Pancreas (tissue), 10 donors: ENCODE measurements around the gene RBM4. TPM values are rescaled to one million over a fixed set of nuclear protein-coding genes. Genes with fewer than 3 reads are reported as not detected.
"Not testable (repeated sequence)": the region's sequence is repeated elsewhere in the genome, so short reads cannot be mapped to it uniquely, and the experiment has no call there.

Experiments
- ATAC-seq, 4 donors: fragments of 200-7000 bp; cut with Tn5 transposase; one replicate each; pipeline versions ENCODE4 v1.8.0 to v1.9.1; 2020; ENCODE audit warnings: mild to moderate bottlenecking in 4 of 4, moderate library complexity in 4 of 4
- DNase-seq, 6 donors: peaks; one replicate each; pipeline ENCODE4 v3.0.0-alpha.2; 2020
- FAIRE-seq: peaks from 2 replicates; lab custom pipeline; 2012; peaks lifted over from hg19 to GRCh38; lab: Jason Lieb, UNC
- H3K27ac ChIP-seq, 4 donors: fragments of 200-600 bp; sonication (generic); 1 replicate in 3 of 4; 2 replicates in 1 of 4; pipeline versions ENCODE4 v1.5.0 to v1.8.0; 2020
- H3K27me3 ChIP-seq, 4 donors: fragments of 200-600 bp; one replicate each; pipeline ENCODE4 v1.8.0; 2021
- H3K36me3 ChIP-seq, 3 donors: fragments of 200-600 bp; sonication (generic) in 1 of 3; one replicate each; pipeline versions ENCODE4 v1.5.0 to v1.8.0; 2020 to 2021
- H3K4me1 ChIP-seq, 3 donors: fragments of 200-600 bp; one replicate each; pipeline ENCODE4 v1.8.0; 2021
- H3K4me3 ChIP-seq, 4 donors: fragments of 200-600 bp; sonication (generic) in 2 of 4; one replicate each; pipeline versions ENCODE4 v1.5.0 to v1.8.0; 2020 to 2021
- H3K9me3 ChIP-seq, 4 donors: fragments of 200-600 bp; one replicate each; pipeline ENCODE4 v1.8.0; 2021
- CTCF ChIP-seq, 4 donors: fragments of 200-600 bp; sonication (generic) in 3 of 4; IDR thresholded peaks; one replicate each; pipeline versions ENCODE4 v1.5.0 to v1.8.0; 2021; ENCODE audit warnings: antibody characterized with exemption in 4 of 4
- WGBS, 2 donors: extraction: QIAGEN DNeasy Blood & Tissue Kit; methylation state at CpG; one replicate each; pipeline ENCODE4 v1.1.7; 2013; 5-methylcytosine and 5-hydroxymethylcytosine counted together
- intact Hi-C, 3 donors: fragments of 100-400 bp; cut with DNase I; formaldehyde crosslinking; loops; one replicate each; pipeline versions ENCODE4 v1.11.1 to v1.14.2; 2022
- polyA plus RNA-seq, 2 donors: library from polyadenylated mRNA; stranded (reverse); fragments of 200-250 nt; gene quantifications; one replicate each; pipeline ENCODE4 v1.2.3, GENCODE V29; 2013
- total RNA-seq, 6 donors: library from RNA; stranded (reverse); fragmentation: NEBNext Ultra II Directional in 4 of 6; extraction: Animal tissue kit (Norgen Biotek cat#: 25700) in 4 of 6; gene quantifications; one replicate each; pipeline versions ENCODE4 v1.2.1 to v1.2.4, GENCODE V29; 2021 to 2023
- donor health status: healthy with polysubstance abuse.
- donor health status: DM: no; HTN: no; CAD: no; lungs with moderate emphysema.
- donor health status: DM: no; HTN: no; CAD: no.
- donor health status: control.
- donor health status: control.
- donor health status: Bipolar disorder and iron deficiency.
- donor health status: DM: yes; HTN: yes; CAD: no.
- donor health status: DM: no; HTN: no; CAD: no.
- donor health status: DM: no; HTN: no; CAD: no.
- donor health status: DM: yes; HTN: yes; CAD: no.

Gene RBM4
- total RNA-seq (10 to 100 TPM; 47.5 to 80.2 (median 65.1) TPM), polyA plus RNA-seq (10 to 100 TPM; 60.6 to 84.2 TPM)

DNA sequence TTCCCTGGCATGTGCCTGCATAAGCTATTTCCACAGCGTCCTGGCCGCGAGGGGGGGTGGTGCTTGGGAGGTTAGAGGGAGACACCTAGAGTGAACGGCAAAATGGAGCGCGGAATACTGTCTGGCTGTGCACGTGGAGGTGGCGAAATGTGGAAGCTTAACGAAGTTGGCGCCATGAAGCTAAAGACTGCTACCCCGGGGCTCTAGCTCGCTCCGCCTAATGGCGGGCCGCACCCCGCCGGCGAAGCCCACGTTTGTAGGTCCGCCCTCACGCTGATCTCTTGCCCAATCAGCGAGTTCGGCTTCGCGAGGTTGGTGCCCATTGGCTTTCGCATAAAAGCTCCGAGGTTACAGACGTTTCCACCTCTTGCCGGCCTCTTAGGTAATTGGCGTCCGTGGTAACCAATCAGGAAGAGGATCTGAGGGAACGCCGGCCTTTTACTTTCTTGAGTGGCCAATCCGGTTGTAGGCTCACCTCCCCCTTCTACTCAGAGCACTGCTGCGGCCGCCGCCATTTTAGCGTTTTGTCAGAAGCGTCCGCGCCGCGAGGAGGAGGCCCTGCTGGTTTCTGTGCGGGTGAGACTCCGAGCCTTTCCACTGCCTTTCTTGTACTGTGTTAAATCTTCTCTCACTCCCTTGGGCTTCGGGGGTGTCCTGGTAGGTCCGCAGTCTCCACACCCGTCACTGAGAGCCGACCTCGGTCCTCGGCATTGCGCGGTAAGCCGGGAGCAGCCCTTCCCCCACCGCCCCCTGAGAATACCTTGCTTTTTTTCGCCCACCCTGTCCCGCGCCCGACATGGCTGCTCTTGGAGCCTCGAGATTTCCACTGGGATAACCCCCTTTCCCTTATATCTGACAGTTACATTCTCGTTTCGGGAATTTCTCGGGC is at the start of gene RBM4:
Gene RBM4 (plus strand): TSS at position 527 of the 889 bp plus-strand sequence. CDS start 1,009 bp downstream, outside the sequence.
- no peak for TF ChIP-seq CTCF (IDR thresholded peaks at IDR 0.05)
- peak within 1 kb of the TSS; percentile 58 to 91 (median 77) for H3K27ac ChIP-seq
- peaks cover 4 to 8% (median 4%) of the 10 kb centered on the region in 3 donors for H3K36me3 ChIP-seq
- no peaks in the 10 kb centered on the region for H3K27me3 ChIP-seq
- intact Hi-C loops = no loop called here
- FAIRE-seq (peak; percentile 84), ATAC-seq (peak; percentile 91 to 97 (median 96)), DNase-seq (peak; percentile 90 to 99 (median 98))
- peak within 1 kb of the TSS; percentile 44 to 77 (median 72) for H3K4me3 ChIP-seq
- H3K9me3 ChIP-seq = no peaks in the 10 kb centered on the region
- WGBS, 2 donors = 0 to 1% methylated on average over 63 of the region's 63 CpGs
- H3K4me1 ChIP-seq = peaks cover 29 to 42% (median 31%) of the 10 kb centered on the region in 3 donors

- ATAC-seq, intact Hi-C loops, FAIRE-seq, H3K9me3 ChIP-seq, H3K4me3 ChIP-seq, H3K4me1 ChIP-seq, H3K27ac ChIP-seq, H3K36me3 ChIP-seq, DNase-seq, H3K27me3 ChIP-seq: not testable (repeated sequence)
- 63 to 71% methylated on average over 2 of the region's 2 CpGs for WGBS, 2 donors
Measured at GRCh38 chr11:66589315-66589714, 49.2 kb upstream of the RBM4 start.

DNA sequence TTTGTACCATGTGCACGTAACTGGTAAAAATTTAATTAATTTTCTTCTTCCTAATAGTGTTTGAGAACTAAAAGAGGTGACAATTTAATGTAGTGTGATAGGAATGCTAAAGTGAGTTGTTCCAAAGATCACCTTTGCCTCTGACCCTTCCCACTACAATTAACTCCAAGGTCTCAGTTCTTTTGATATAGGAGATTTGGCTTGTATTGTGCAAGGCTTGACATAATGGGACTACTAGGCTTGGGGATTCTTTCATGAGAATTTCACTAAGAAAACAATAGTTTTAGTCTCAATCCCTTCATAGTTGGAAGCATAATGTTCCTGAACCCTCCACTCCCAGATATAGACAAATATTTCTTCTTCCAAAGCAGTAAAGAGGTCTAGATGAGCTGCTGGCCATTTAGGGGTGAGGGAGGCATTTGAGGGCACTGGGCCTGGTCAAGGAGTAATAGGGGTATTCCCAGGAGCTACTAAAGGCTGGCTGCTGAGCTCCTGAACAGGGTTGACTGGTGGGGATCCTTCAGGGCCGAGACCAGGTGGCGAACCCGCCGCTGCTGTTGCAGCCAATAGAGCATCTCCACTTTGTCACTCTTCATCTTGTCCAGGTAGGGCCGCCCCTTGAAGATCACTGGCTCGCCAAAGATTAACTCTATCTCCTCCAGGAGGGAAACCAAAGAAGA is 48.4 kb upstream of the RBM4 start:
- no peak for DNase-seq
- Histone ChIP-seq H3K4me1 (peaks cover 0 to 8% (median 4%) of the 10 kb centered on the region in 3 donors), H3K4me3 (no peak overlapping the region), H3K27me3 (no peaks in the 10 kb centered on the region), H3K36me3 (no peaks in the 10 kb centered on the region), H3K9me3 (no peaks in the 10 kb centered on the region), H3K27ac (no peak overlapping the region)
- no peak for ATAC-seq
- TF ChIP-seq CTCF (IDR thresholded peaks at IDR 0.05) = no peak
- intact Hi-C loops = no loop called here
- FAIRE-seq = no peak
- 93 to 97% methylated on average over 4 to 7 of the region's 7 CpGs for WGBS, 2 donors

- no peak for DNase-seq
- WGBS, 2 donors = 41 to 51% methylated on average over 2 of the region's 2 CpGs
- H3K36me3 ChIP-seq = no peaks in the 10 kb centered on the region
- peaks cover 0 to 11% (median 4%) of the 10 kb centered on the region in 3 donors for H3K4me1 ChIP-seq
- H3K4me3 ChIP-seq = no peak overlapping the region
- no peak for FAIRE-seq
- H3K27me3 ChIP-seq = no peaks in the 10 kb centered on the region
- ATAC-seq = no peak
- no peak overlapping the region for H3K27ac ChIP-seq
- no peak for TF ChIP-seq CTCF (IDR thresholded peaks at IDR 0.05)
- H3K9me3 ChIP-seq = no peaks in the 10 kb centered on the region
- intact Hi-C loops = no loop called here
Measured at GRCh38 chr11:66591175-66591574, 47.3 kb upstream of the RBM4 start.
